Esophagus squamous epithelium (tissue), 4 donors: Measurements from ENCODE around the gene KIZ.

Source experiments
- CTCF ChIP-seq, 6 experiments: fragments of 450-650 bp in 4 of 6; fragments of 200-600 bp in 2 of 6; sonication (generic) in 2 of 6; IDR thresholded peaks; one replicate each; pipeline ENCODE4 v1.5.1; 2016 to 2019; ENCODE audit warnings: antibody characterized with exemption in 6 of 6, mild to moderate bottlenecking in 4 of 6, moderate library complexity in 4 of 6
- POLR2A ChIP-seq, 4 donors: fragments of 450-650 bp; IDR thresholded peaks; one replicate each; pipeline ENCODE4 v1.6.1; 2017; ENCODE audit warnings: antibody characterized with exemption in 4 of 4, mild to moderate bottlenecking in 4 of 4, moderate library complexity in 3 of 4

- no peak for TF ChIP-seq CTCF (IDR thresholded peaks at IDR 0.05)
- no peak for TF ChIP-seq POLR2A (IDR thresholded peaks at IDR 0.05)
These were observed 29.4 kb upstream of the KIZ start for GRCh38 chr20:21096321-21097043.
